Dermis microvascular lymphatic vessel endothelial cell (primary cell): Measurements from ENCODE around the gene TBC1D12. TPM values are rescaled to one million over a fixed set of nuclear protein-coding genes. Genes with fewer than 3 reads are reported as not detected.
A peak's percentile ranks its signal among the peaks of the same experiment; 100 is the strongest.
"Not testable (repeated sequence)": the region's sequence is repeated elsewhere in the genome, so short reads cannot be mapped to it uniquely, and the experiment has no call there.

Experiments used
- DNase-seq, 2 donors: peaks; one replicate each; pipeline versions ENCODE4 v3.0.0 to v3.0.0-alpha.2; 2010; ENCODE audit warnings: low read depth in 2 of 2
- total RNA-seq: library from RNA; depleted of rRNA; stranded (reverse); fragments of >200 nt; gene quantifications from 2 replicates; pipeline ENCODE4 v1.2.1, GENCODE V29; 2014

TBC1D12 gene
- total RNA-seq, 1 donor from 2014 or later = 12.7 TPM

DNA sequence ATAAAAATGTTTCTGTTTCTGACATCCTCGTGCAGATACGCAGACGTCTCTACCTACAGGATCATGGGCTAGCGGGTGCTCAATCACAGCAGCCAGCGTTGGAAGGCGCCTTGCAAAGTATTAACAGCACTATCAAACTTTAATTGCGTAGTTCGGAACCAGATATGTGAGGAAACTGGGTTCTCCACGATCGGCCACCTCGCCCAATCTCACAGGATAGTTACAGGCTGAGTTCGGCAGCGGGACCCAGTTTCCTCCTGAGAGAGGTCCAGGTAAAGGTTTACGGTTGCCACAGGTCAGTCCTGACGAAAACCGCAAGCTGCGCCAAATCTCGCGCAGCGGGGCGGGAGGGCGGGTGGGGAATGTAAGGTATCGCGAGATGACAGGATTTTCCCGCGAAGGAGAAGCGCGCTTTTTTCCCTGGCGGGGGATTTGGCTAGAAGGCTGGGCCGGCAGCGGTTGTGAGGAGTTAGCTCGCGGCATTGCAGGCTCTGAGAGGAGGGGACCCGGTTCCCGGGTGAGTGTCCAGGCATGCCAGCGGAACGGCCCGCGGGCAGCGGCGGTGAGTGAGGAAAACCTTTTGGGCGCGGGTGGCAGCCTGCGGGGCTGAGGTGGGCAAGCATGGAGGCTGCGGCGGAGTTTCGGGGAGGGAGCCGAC lies 143.2 kb downstream of the TBC1D12 start, which contains the start of gene HELLS:
HELLS (plus strand) TSS at position 398 of the 658 bp plus-strand sequence; CDS start at position 532, 134 bp downstream.
- peak; percentile 77 to 86 for DNase-seq

DNA sequence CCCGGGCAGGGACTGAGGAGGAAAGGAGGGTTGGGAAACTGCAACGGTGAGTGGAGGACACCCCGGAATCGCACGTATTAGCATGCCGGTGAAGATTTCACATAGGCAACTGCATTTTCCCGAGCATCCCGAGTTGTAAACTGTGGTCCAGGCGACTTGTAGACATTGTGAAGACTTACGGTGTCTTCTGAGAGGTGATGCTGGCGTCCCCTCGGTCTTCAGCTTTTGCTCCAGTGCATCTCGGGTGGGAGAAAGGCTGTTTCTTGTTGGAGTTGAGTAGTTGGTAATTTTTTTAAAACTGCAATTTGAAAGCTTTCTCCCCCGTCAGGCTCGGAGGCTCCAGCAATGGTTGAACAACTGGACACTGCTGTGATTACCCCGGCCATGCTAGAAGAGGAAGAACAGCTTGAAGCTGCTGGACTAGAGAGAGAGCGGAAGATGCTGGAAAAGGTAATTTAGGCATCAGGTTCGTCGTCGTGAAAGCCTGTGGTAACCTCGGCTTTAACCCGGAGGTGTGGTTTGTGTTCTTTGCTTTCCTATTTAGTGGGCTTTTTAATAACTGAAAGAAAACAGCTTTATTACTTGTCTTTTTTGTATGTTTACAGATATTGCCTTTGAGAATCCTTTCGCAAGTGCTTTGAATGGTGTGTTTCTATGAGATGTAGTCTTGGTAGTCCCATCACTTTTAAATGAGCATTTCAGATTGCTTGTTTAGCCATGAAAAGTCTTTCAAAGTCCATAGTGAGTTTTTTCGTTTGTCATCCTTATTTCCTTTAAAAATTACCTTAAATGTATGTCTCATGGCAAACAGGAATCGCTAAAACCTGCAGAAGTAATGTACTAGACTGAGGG lies 143.9 kb downstream of the TBC1D12 start:
- DNase-seq = peak in 1 of 2 donors; percentile 18

DNA sequence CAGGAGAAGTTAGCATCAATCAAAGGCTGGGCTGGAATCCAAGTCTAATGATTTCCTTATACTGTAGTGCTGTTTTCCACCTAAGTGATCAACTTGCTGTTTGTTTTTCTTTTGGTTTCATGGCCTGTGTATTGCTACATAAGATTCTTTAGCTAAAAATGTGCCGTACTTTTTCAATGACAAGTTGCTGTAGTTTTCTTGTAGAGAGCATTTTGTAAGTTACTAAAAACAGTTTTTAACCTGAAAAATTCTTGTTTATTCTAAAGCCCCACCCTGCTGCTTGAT lies 144.5 kb downstream of the TBC1D12 start:
- peak in 1 of 2 donors; percentile 34 for DNase-seq

GRCh38 chr10:94549221-94549620 lies 146.9 kb downstream of the TBC1D12 start:
- DNase-seq = no peak

DNA sequence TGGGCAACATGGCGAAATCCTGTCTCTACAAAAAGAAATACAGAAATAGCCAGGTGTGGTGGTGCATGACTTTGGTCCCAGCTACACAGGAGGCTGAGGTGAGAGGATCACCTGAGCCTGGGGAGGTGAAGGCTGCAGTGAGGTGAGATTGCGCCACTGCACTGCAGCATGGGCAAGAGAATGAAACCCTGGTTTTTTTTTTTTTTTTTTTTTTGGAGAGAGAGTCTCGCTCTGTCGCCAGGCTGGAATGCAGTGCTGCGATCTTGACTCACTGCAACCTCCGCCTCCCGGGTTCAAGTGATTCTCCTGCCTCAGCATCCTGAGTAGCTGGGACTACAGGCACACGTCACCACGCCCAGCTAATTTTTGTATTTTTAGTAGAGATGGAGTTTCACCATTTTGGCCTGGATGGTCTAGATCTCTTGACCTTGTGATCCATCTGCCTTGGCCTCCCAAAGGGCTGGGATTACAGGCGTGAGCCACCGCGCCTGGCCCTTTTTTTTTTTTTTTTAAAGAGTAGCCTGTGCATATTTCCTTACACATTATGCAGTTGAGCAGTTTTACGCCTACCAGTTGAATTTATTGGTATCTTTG lies 165.5 kb downstream of the TBC1D12 start:
- not testable (repeated sequence) for DNase-seq

- DNase-seq = no peak
Measured at GRCh38 chr10:94571081-94571480, 168.7 kb downstream of the TBC1D12 start.

DNA sequence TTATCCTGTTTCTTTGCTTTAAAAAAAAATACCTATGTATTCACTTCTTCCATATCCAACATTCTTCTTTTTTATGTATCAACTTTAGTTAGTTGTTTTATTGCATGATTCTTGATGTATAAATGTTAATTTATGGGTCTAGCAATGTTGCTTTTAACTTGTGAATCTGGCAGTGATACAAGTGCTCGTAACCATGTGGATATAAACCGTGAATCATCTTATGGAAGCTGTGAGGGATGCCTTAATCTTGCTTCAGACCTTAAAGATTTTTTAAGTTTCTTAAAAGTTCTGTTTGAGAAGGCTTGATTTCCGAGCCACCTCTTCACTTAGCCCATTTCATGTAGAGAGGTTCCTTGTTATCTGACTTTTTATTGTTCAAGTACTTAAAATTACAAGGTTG lies 169.2 kb downstream of the TBC1D12 start:
- no peak for DNase-seq

DNA sequence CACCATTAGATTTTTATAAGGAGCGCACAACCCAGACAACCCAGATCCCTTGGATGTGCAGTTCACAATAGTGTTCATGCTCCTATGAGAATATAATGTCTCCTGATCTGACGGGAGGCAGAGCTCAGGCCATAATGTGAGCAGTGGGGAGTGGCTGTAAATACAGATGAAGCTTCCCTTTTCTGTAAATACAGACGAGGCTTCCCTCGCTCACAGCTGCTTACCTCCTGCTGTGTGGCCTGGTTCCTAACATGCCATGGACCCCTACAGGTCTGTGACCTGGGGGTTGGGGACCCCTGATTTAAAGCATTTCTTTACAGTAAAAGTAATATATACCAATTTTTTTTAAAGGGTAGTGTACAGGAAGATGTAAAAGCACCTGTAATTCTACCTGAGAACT lies 176.4 kb downstream of the TBC1D12 start:
- no peak for DNase-seq

GRCh38 chr10:94583124-94583523 lies 180.8 kb downstream of the TBC1D12 start:
- no peak for DNase-seq

Other genes with a start within 250 kb of the TBC1D12 start
- gene NOC3L, start 39.6 kb upstream of the TBC1D12 start, total RNA-seq = 16.3 and 19.1 TPM in 2 replicates
- gene HELLS, start 143.2 kb downstream of the TBC1D12 start, total RNA-seq = 14.4 and 25.2 TPM in 2 replicates